ENCODE data around the gene PPARD. TPM values are rescaled to one million over a fixed set of nuclear protein-coding genes. Genes with fewer than 3 reads are reported as not detected.
A peak's percentile ranks its signal among the peaks of the same experiment; 100 is the strongest.

The PPARD gene
- total and polyA plus RNA-seq, 2 of the 13 experiments (the other 11 are each of a cell fraction or from before 2014, with no cell fraction given): 6.1 to 13.3 TPM

DNA sequence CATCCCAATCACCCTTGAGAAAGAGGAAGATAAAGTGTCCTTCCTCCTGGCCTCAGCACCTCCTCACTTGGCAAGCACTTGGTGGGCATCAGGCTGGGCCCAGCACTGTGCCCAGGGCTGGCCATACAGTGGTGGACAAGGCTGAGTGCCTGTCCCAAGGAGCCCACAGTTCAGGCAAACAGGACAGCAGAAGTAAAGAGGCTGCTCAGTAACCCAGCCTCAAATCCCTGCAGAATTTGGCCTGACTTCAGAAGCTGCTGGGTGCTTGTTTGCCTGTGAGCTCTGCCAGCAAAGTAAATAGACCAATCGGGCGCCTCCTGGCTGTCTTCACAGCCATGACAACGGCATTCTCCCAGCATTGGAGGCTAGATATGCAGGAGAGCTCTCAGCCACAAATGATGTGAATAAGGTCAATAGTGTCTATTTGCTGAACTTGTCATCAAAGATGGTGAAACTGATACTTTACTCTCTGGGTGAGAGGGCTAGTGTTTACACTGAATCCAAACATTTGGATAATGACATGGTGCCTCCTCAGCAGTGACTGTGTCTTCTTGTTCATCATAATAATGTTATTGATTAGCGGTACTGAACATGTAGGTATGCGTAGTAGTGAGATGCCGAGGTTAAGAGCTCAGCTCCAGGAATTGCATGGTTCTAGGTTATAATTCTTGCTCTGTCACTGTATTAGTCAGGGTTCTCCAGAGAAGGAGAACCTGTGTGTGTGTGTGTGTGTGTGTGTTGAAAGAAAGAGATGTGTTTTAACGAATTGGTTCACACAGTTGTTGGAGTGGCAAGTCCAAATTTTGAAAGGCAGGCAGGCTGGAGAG, 72.9 kb downstream of the PPARD start (continued):
- TF ChIP-seq ZBTB21 (CRISPR knock-in tag; IDR thresholded peaks at IDR 0.05) (peak; percentile 80; the same call in 1 of the 2 replicates), ZFX (CRISPR knock-in tag; IDR thresholded peaks at IDR 0.05; ENCODE audit: low read depth) (peak; percentile 40), ARNT2 (CRISPR knock-in tag; IDR thresholded peaks at IDR 0.05; ENCODE audit: low read depth) (peak; percentile 54; the same call in 1 of the 2 replicates), JUN (CRISPR knock-in tag; IDR thresholded peaks at IDR 0.05) (peak; percentile 92; the same call in 1 of the 2 replicates), CBFB (CRISPR knock-in tag; IDR thresholded peaks at IDR 0.05) (peak; percentile 69; the same call in 1 of the 2 replicates), ZNF768 (CRISPR knock-in tag; IDR thresholded peaks at IDR 0.05) (peak; percentile 24), ZNF431 (CRISPR knock-in tag; IDR thresholded peaks at IDR 0.05; ENCODE audit: borderline replicate concordance, low read depth) (peak; percentile 92; the same call in 1 of the 2 replicates), SNAI1 (CRISPR knock-in tag; IDR thresholded peaks at IDR 0.05; ENCODE audit: borderline replicate concordance) (0 out of 2 replicates have a peak, but pooled peaks have one; percentile 40), ZFP90 (CRISPR knock-in tag; IDR thresholded peaks at IDR 0.05; ENCODE audit: borderline replicate concordance) (peak; percentile 84), BORCS8-MEF2B (CRISPR knock-in tag; IDR thresholded peaks at IDR 0.05) (peak; percentile 44; the same call in 1 of the 2 replicates), ZNF432 (CRISPR knock-in tag; IDR thresholded peaks at IDR 0.05; ENCODE audit: borderline replicate concordance) (no peak), ZNF552 (CRISPR knock-in tag; IDR thresholded peaks at IDR 0.05; ENCODE audit: borderline replicate concordance) (no peak), EEA1 (CRISPR knock-in tag; IDR thresholded peaks at IDR 0.05; ENCODE audit: borderline replicate concordance) (0 out of 2 replicates have a peak, but pooled peaks have one; percentile 43), SMAD3 (CRISPR knock-in tag; IDR thresholded peaks at IDR 0.05) (peak; percentile 99), KDM6A (CRISPR knock-in tag; IDR thresholded peaks at IDR 0.05; ENCODE audit: low read depth) (peak; percentile 83), RXRB (CRISPR knock-in tag; IDR thresholded peaks at IDR 0.05; ENCODE audit: borderline replicate concordance) (peak; percentile 98), MTA1 (CRISPR knock-in tag; IDR thresholded peaks at IDR 0.05; ENCODE audit: borderline replicate concordance) (peak; percentile 63), GATAD2A (CRISPR knock-in tag; IDR thresholded peaks at IDR 0.05) (peak; percentile 98), TFDP1 (CRISPR knock-in tag; IDR thresholded peaks at IDR 0.05; ENCODE audit: borderline replicate concordance) (peak; percentile 24; the same call in 1 of the 2 replicates), GATA4 (IDR thresholded peaks at IDR 0.05; ENCODE audit: borderline replicate concordance, low read depth) (peak; percentile 76; the same call in 1 of the 2 replicates), HNRNPK (IDR thresholded peaks at IDR 0.05; ENCODE audit: low read depth, low read length, poor library complexity, severe bottlenecking) (no peak), IRX3 (CRISPR knock-in tag; IDR thresholded peaks at IDR 0.05; ENCODE audit: borderline replicate concordance, low read depth) (peak; percentile 54; the same call in 1 of the 2 replicates), IKZF4 (CRISPR knock-in tag; IDR thresholded peaks at IDR 0.05; ENCODE audit: borderline replicate concordance, low read depth, not compliant biosample characterization) (peak; percentile 56), BCL6 (CRISPR knock-in tag; IDR thresholded peaks at IDR 0.05) (peak; percentile 97)
- TF ChIP-seq, protein P1, sequence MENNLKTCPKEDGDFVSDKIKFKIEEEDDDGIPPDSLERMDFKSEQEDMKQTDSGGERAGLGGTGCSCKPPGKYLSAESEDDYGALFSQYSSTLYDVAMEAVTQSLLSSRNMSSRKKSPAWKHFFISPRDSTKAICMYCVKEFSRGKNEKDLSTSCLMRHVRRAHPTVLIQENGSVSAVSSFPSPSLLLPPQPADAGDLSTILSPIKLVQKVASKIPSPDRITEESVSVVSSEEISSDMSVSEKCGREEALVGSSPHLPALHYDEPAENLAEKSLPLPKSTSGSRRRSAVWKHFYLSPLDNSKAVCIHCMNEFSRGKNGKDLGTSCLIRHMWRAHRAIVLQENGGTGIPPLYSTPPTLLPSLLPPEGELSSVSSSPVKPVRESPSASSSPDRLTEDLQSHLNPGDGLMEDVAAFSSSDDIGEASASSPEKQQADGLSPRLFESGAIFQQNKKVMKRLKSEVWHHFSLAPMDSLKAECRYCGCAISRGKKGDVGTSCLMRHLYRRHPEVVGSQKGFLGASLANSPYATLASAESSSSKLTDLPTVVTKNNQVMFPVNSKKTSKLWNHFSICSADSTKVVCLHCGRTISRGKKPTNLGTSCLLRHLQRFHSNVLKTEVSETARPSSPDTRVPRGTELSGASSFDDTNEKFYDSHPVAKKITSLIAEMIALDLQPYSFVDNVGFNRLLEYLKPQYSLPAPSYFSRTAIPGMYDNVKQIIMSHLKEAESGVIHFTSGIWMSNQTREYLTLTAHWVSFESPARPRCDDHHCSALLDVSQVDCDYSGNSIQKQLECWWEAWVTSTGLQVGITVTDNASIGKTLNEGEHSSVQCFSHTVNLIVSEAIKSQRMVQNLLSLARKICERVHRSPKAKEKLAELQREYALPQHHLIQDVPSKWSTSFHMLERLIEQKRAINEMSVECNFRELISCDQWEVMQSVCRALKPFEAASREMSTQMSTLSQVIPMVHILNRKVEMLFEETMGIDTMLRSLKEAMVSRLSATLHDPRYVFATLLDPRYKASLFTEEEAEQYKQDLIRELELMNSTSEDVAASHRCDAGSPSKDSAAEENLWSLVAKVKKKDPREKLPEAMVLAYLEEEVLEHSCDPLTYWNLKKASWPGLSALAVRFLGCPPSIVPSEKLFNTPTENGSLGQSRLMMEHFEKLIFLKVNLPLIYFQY (CRISPR knock-in tag; IDR thresholded peaks at IDR 0.05; ENCODE audit: borderline replicate concordance): peak; percentile 89

All from HepG2 (cell line).